Activated CD4-positive, alpha-beta T cell treated with anti-CD3 and anti-CD28 coated beads for 4 hours (primary cell): ENCODE results near the gene CACNA1C.

Experiments used
- DNase-seq, 2 donors: peaks; one replicate each; pipeline ENCODE4 v3.0.0-alpha.2; 2020

Gene CACNA1C

DNA sequence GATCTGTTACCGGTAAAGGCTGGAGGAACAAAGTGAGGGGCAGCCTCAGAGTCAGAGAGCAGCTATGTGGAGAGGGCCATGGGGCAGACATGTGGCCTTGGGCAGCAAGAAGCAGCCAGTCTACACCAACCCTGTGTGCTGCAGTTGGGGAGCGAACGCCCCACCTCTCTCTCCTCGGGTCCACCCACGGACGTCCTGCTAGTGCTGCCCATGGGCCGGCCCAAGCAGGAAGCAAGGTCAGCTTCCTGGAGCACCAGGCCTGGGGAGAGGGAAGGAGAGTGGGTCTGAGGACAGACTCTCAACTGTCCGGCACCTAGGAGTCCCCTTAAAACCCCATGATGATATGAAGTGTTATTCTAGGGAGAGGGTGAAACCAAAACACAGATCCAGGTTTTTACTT lies 487.2 kb downstream of the CACNA1C start:
- DNase-seq = no peak

DNA sequence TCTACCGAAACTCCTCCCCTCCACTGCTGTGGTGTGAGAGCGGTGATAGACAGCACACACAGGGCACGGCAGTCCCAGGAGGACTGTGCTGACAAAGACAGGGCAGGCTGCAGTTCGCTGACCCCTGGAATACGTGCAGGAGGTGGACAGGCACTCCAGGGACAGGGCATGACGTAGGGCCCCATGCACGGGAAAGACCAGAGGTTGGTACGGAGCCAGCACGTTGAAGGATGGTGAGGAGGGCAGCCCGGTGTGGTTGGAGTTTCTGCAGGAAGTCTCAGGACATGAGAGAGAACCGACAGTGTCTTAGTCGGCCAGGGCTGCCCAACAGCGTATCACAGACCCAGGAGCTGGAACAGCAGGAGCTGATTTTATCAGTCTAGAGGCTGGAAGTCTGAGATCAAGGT lies 487.8 kb downstream of the CACNA1C start:
- DNase-seq = no peak

- DNase-seq = no peak
Observed at GRCh38 chr12:2541631-2542204, 488.9 kb downstream of the CACNA1C start.

DNA sequence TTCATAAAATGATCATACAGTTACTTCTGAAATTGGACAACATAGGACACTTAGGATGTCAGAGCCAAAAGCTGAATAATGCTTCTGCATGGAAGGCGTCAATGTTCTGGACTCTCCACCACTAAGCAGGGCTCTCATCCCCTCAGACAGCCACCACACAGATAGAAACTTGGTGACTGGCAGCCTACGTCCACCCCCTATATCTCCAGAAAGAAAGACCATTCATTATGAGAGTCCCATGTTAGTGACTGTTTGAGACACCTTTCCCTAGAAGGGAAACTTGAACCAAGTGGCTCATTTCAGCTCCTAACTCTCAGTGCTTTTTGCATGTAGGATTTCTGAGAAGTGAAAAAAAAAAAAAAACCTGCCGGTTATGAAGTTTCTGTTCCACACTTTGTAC lies 491.0 kb downstream of the CACNA1C start:
- DNase-seq = no peak

GRCh38 chr12:2544230-2544629 lies 491.4 kb downstream of the CACNA1C start:
- no peak for DNase-seq

- no peak for DNase-seq
Observed at GRCh38 chr12:2547273-2548044, 494.7 kb downstream of the CACNA1C start.

DNA sequence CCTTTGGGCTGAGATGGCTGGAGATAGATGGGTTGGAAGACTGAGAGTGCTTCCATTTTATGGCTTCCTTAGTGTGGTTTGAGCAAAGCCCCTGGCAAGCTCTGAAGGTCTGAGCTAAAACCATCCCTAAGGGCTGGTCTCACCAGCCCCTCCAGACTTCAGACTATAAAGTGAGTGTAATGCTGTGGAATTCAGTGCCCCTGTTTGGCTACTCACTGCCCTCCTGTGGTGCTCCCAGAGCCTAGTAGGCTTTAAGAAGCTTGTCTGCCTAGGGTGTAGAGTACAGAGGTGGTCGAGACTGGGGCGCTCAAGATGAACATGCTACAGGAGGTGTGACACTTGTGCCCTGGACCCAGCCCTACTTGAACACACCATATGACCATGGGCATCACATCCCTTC lies 495.3 kb downstream of the CACNA1C start:
- DNase-seq = no peak

DNA sequence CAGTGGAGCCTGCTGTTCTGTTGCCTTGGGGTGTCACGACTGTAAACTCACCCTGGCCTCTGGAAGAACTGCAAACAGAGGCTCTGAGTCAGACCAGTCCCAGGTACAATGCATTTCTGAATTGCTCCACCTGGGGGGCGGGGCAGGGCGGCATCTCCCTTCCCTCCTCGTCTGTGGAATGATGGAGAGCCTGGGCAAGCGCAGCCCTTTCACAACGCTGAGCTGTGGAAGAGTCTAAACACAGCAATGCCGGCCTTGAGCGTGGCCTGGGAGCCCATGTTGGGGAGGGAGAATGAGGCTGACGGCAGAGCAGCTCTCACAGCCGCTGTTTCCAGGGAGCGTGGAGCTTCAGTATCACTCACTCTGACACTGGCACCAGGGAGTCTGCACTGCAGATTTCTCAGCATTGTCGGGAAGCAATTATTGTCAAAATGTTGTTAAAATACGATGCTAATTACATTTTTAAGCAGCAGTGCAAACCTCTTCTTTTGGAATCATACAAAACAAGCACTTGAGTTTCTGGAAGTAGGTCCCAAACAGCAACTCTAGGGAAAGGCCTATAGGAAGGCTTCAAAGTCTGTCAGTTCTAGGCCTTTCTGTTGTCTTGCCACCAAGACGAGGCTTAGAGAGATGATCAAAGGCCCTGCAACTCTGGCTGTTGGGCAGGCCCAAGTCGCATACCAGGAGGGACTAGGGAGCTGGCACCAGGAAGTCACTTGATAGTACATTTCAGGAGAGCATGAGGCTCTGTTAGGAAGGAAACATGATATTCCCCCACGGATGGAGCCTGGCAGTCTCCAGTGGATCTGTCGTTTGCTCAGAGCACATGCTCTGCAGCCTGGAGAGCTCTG lies 498.0 kb downstream of the CACNA1C start:
- no peak for DNase-seq

- DNase-seq = no peak
Observed at GRCh38 chr12:2551412-2551900, 498.7 kb downstream of the CACNA1C start.

DNA sequence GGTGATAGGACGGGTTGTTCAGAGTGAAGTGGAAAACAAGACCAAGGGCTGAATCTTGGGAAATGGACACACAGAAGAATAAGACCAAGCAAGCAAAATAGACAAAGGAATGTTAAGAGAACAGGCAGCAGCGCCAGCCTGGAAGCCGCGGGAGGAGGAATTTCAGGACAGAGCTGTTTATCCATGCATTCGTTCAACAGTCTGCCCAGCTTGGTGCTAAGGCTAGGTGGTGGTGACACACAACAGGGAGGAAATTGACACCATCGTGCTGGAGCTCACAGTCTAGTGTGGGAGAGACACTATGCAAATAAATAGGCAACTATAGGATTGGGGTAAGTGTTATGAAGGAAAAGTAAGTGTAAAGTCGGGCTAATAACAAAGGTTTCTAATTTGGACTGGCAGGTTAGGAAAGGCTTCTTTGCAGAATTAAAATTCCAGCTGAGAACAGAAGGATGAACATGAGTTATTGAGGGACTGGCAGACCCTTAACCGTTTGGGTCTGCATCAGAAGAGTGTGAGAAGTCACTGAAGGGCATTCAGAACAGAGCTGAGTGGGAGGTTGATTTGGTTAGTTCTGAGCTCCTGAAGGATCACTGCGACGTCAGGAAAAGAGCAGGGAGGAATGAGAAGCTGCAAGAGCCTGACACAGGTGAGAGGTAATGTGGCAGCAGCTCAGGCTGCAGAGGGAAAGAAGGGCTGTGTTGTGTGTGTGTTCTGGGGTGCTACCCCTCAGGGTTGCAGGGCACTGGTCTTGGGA lies 499.4 kb downstream of the CACNA1C start:
- no peak for DNase-seq

GRCh38 chr12:2553388-2554126 lies 500.8 kb downstream of the CACNA1C start:
- DNase-seq = no peak

GRCh38 chr12:2555487-2556082 lies 502.8 kb downstream of the CACNA1C start:
- no peak for DNase-seq

DNA sequence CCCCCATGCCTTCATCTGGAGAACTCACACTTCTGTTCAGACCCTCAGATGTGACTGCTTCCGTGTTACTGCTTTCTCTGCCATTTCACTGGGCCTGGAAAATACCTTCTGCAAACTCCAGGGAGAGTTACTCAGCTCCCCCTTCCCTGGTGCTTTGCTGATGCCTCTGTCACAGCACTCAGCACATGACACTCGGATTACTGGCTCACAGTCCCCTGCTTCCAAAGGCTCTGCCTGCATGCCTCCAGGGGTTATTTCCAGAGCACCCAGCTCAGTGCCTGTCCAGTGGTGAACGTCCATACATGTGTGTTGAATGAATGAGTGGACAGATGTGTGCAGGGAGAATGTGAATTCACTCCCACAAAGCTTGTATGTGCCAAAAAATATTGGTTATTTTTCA lies 504.8 kb downstream of the CACNA1C start:
- no peak for DNase-seq

- no peak for DNase-seq
Observed at GRCh38 chr12:2559931-2560330, 507.1 kb downstream of the CACNA1C start.

DNA sequence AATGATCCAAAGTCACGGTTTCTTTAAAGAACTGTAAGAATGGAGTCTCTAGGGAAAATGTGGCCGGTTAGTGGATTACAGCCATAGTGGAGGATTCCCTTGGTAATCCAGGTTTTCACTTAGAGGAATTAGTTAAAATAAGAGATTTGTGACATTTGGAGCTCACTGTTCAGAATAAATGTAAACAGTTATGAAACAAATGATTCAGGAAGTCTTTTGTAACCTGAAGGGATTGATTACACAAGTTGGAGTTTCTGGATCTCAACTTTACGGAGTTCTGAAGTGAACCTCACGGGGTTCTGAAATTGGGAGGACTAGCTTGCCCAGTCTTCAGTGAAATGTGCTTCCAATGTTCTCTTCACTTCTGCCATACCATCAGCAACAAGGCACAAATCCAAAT lies 507.6 kb downstream of the CACNA1C start:
- DNase-seq = no peak

- DNase-seq = no peak
Observed at GRCh38 chr12:2561367-2561766, 508.6 kb downstream of the CACNA1C start.

DNA sequence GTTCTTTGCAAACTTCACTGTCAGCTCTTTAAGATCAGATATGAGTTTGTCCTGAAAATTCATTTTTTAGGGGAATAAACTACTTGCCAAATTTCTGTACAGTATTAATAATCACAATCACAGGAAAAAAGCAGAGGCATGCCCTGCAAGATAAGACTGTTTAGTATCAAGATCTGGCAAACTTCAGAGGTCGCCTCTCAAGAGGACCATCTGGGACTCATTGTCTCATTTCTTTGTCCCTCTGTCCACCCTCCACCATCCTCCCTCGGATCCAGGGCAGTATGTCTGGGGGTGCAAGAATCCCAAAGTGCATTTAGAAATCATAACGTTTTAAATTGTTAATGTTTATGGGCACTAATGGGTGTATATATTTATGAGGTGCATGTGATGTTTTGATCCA lies 509.6 kb downstream of the CACNA1C start:
- no peak for DNase-seq

GRCh38 chr12:2563709-2564108 lies 510.9 kb downstream of the CACNA1C start:
- no peak for DNase-seq

GRCh38 chr12:2566161-2566560 lies 513.4 kb downstream of the CACNA1C start:
- DNase-seq = no peak

DNA sequence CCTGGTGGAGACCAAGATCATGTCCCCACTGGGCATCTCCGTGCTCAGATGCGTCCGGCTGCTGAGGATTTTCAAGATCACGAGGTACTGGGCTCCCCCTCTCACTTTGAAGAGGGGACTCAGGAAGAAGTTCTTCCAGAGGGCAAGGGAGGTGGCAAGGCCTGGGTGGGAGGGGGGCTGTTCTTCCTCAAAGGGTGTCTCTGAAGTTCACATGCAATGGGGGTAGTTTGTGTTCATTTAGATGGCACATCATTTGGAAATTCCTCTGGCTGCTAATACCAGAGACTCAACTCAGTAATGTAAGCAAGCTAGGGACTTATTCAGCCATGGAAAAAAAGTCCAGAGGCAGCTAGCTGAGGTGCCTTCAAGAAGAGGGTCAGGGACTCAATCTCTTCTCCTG lies 514.9 kb downstream of the CACNA1C start:
- no peak for DNase-seq

DNA sequence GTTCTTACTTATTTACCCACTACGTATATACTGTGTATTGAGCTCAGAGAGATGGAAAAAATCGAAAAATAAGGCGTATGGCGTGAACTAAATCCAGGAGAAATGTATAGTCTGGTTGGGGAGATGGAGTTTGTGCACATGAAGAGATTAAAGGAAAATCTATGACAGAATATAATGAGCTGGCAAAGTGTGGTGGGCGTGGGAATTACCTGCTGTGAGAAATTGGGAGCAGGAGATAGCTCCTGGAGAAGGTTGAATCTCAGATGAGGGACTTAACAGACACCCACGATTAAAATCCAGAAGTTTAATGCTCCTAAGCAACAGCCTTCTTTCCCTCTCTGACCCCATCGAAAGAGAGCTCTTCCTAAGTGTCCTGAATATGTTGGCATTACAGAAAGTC lies 517.8 kb downstream of the CACNA1C start:
- DNase-seq = no peak
